Measurements from ENCODE around the gene TMEM213. TPM values are rescaled to one million over a fixed set of nuclear protein-coding genes. Genes with fewer than 3 reads are reported as not detected.

Gene TMEM213
- total RNA-seq, 1 experiment from 2014 or later: not detected

GRCh38 chr7:138861051-138861450, 63.3 kb downstream of the TMEM213 start:
- intact Hi-C loops (cut with micrococcal nuclease): no loop called here
- RAD21 ChIA-PET (ENCODE audit: low non-redundant PET in 1 of 2, low total read pairs in 2 of 2, uncharacterized antibody in 2 of 2, unreplicated experiment in 2 of 2): no interaction called here
- H3K79me2 ChIP-seq (ENCODE audit: insufficient read depth, low read length): no peaks in the 10 kb centered on the region
- H3K4me1 ChIP-seq (ENCODE audit: control insufficient read depth in 1 of 2, insufficient read depth in 2 of 2, low read length in 2 of 2): peaks cover 0 to 8% of the 10 kb centered on the region in 2 experiments; a peak in 2 of 4 replicates
- no TSS peak for BruUV-seq (replicated peaks)
- no peak for TF ChIP-seq SP1 (IDR thresholded peaks at IDR 0.05; ENCODE audit: low read depth)
- TF ChIP-seq CTCF (IDR thresholded peaks at IDR 0.05 in 2 of 3, conservative IDR thresholded peaks at IDR 0.05 in 1 of 3; ENCODE audit: borderline replicate concordance in 1 of 3, insufficient read depth in 1 of 3, low read depth in 2 of 3, low read length in 2 of 3): no peak
- TF ChIP-seq ZBTB33 (IDR thresholded peaks at IDR 0.05; ENCODE audit: extremely low read depth, insufficient replicate concordance, low read length): no peak
- TF ChIP-seq ZFX (IDR thresholded peaks at IDR 0.05): no peak
- TF ChIP-seq TCF7L2 (IDR thresholded peaks at IDR 0.05; ENCODE audit: borderline replicate concordance, extremely low read depth, insufficient read depth, insufficient read length): no peak
- no peak for TF ChIP-seq EGR1 (IDR thresholded peaks at IDR 0.05; ENCODE audit: low read depth)
- TF ChIP-seq ATF3 (IDR thresholded peaks at IDR 0.05): no peak
- TF ChIP-seq MAX (IDR thresholded peaks at IDR 0.05): no peak
- no peak for TF ChIP-seq JUND (IDR thresholded peaks at IDR 0.05)
- TF ChIP-seq EZH2 (IDR thresholded peaks at IDR 0.05): no peak
- TF ChIP-seq REST (IDR thresholded peaks at IDR 0.05; ENCODE audit: low read depth): no peak
- no peak for TF ChIP-seq CBX3 (IDR thresholded peaks at IDR 0.05; ENCODE audit: low read depth)
- no peak for TF ChIP-seq CEBPB (IDR thresholded peaks at IDR 0.05; ENCODE audit: low read depth)
- no peak for TF ChIP-seq POLR2A (IDR thresholded peaks at IDR 0.05; ENCODE audit: borderline replicate concordance, extremely low read depth, insufficient read depth, insufficient read length)
- no peak for TF ChIP-seq FOSL1 (IDR thresholded peaks at IDR 0.05; ENCODE audit: low read depth)
- TF ChIP-seq POLR2AphosphoS5 (IDR thresholded peaks at IDR 0.05; ENCODE audit: low read depth, low read length): no peak
- no peak for TF ChIP-seq SRF (IDR thresholded peaks at IDR 0.05; ENCODE audit: low read depth)
- no peak overlapping the region for H2AFZ ChIP-seq (ENCODE audit: low read depth, low read length, poor library complexity, severe bottlenecking)
- no peaks in the 10 kb centered on the region for H3K27me3 ChIP-seq (ENCODE audit: insufficient read depth, low read length)
- H4K20me1 ChIP-seq (ENCODE audit: insufficient read depth): no peaks in the 10 kb centered on the region
- no peak overlapping the region for H3K4me3 ChIP-seq (replicated peaks in 1 of 2; ENCODE audit: low read depth in 1 of 2, low read length in 2 of 2)
- H3K36me3 ChIP-seq (ENCODE audit: control insufficient read depth in 1 of 2, insufficient read depth in 2 of 2, low read length in 2 of 2): no peaks in the 10 kb centered on the region
- no peaks in the 10 kb centered on the region for H3K9me3 ChIP-seq (ENCODE audit: control insufficient read depth in 1 of 2, insufficient read depth in 1 of 2, low read depth in 1 of 2, low read length in 2 of 2)
- POLR2A ChIA-PET: no interaction called here
- H3K4me2 ChIP-seq (ENCODE audit: low read length): no peak overlapping the region
- no peak overlapping the region for H3K9ac ChIP-seq (ENCODE audit: low read length)
- CTCF ChIA-PET: no interaction called here
- no peaks in the 10 kb centered on the region for H3K9me2 ChIP-seq (ENCODE audit: insufficient read depth)
- no peak overlapping the region for H3K27ac ChIP-seq (ENCODE audit: low read depth, low read length)
- DNase-seq (ENCODE audit: low read depth, low spot score) (no peak), ATAC-seq (no peak)
